ENCODE results near the gene SLCO1A2.

Gene SLCO1A2

DNA sequence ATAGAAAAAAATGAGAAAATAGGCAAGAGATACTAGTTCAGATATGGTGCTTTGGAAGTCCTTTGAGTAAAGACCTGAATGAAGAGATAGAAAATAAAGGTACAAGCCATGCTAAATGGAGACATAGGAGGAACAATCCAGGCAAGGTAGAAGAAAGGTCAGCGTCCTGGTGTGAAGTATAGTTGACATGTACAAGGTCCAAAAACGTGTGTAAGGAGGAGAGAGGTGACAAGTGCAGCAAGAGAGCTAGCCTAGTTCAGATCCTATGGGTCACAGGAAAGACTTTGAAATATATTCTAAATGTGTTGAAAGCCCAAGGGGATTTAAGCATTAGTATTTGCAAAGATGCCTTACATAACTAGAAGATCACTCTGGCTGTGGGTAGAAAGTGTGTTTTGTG is 115.5 kb downstream of the SLCO1A2 start:
- DNase-seq (ENCODE audit: low read depth in 3 of 3) = no peak

Data from stimulated activated CD4-positive, alpha-beta T cell treated with anti-CD3 and anti-CD28 coated beads, TNF-alpha, amount 100 ng/mL, for 48 hours (primary cell).